ENCODE results near the gene CDH15. TPM values are rescaled to one million over a fixed set of nuclear protein-coding genes. Genes with fewer than 3 reads are reported as not detected.
"Not testable (repeated sequence)": the region's sequence is repeated elsewhere in the genome, so short reads cannot be mapped to it uniquely, and the experiment has no call there.

CDH15 gene
- total RNA-seq, 1 experiment from 2014 or later: 1.5 TPM

GRCh38 chr16:89163297-89163696 lies 8.3 kb upstream of the CDH15 start:
- Histone ChIP-seq H3K9me3 (ENCODE audit: low read length) (no peaks in the 10 kb centered on the region), H3K4me2 (ENCODE audit: low read length) (no peak overlapping the region), H3K4me1 (ENCODE audit: insufficient read depth, low read length) (no peaks in the 10 kb centered on the region), H2AFZ (ENCODE audit: low read length) (no peak overlapping the region), H3K36me3 (ENCODE audit: low read depth, low read length) (no peaks in the 10 kb centered on the region), H3F3A (ENCODE audit: low read length, unreplicated experiment) (no peaks in the 10 kb centered on the region), H4K20me1 (ENCODE audit: low read length) (no peaks in the 10 kb centered on the region), H3K27me3 (ENCODE audit: low read length) (no peaks in the 10 kb centered on the region), H3K9ac (ENCODE audit: low read length) (no peak overlapping the region), H3K79me2 (ENCODE audit: low read length) (no peaks in the 10 kb centered on the region), H3K9me2 (replicated peaks; ENCODE audit: low read length) (no peaks in the 10 kb centered on the region), H3K4me3 (ENCODE audit: low read length) (no peak overlapping the region), H3K27ac (ENCODE audit: low read length) (no peak overlapping the region)
- intact Hi-C loops (cut with micrococcal nuclease): loop anchor here (10.0 kb wide), 2 partner anchors 108 to 348 kb away; partner anchors contain the start of gene APRT
- DNase-seq (no peak), ATAC-seq (no peak)
- TF ChIP-seq CTCF (conservative IDR thresholded peaks at IDR 0.05; ENCODE audit: low read depth, low read length): no peak
- TF ChIP-seq EZH2 (IDR thresholded peaks at IDR 0.05; ENCODE audit: low read length, unreplicated experiment): no peak
- no peak for TF ChIP-seq EZH2phosphoT487 (IDR thresholded peaks at IDR 0.05; ENCODE audit: borderline replicate concordance, low read length)
- CTCF ChIA-PET: no interaction called here
- POLR2A ChIA-PET (ENCODE audit: unreplicated experiment): no interaction called here
- no TSS peak for BruUV-seq (replicated peaks)

- no peak for ATAC-seq
- no peak overlapping the region for H3K27ac ChIP-seq (ENCODE audit: low read length)
- H2AFZ ChIP-seq (ENCODE audit: low read length): no peak overlapping the region
- H4K20me1 ChIP-seq (ENCODE audit: low read length): no peaks in the 10 kb centered on the region
- H3K4me3 ChIP-seq (ENCODE audit: low read length): no peak overlapping the region
- H3K9me2 ChIP-seq (replicated peaks; ENCODE audit: low read length): no peaks in the 10 kb centered on the region
- H3K4me1 ChIP-seq (ENCODE audit: insufficient read depth, low read length): no peaks in the 10 kb centered on the region
- H3K27me3 ChIP-seq (ENCODE audit: low read length): no peaks in the 10 kb centered on the region
- ChIA-PET CTCF (no interaction called here), POLR2A (ENCODE audit: unreplicated experiment) (no interaction called here)
- no peaks in the 10 kb centered on the region for H3K36me3 ChIP-seq (ENCODE audit: low read depth, low read length)
- no peak overlapping the region for H3K4me2 ChIP-seq (ENCODE audit: low read length)
- intact Hi-C loops (cut with micrococcal nuclease): loop anchor here (10.0 kb wide), 2 partner anchors 110 to 350 kb away; partner anchors contain the start of gene APRT
- no peak overlapping the region for H3K9ac ChIP-seq (ENCODE audit: low read length)
- no peaks in the 10 kb centered on the region for H3K9me3 ChIP-seq (ENCODE audit: low read length)
- no TSS peak for BruUV-seq (replicated peaks)
- H3F3A ChIP-seq (ENCODE audit: low read length, unreplicated experiment): no peaks in the 10 kb centered on the region
- no peaks in the 10 kb centered on the region for H3K79me2 ChIP-seq (ENCODE audit: low read length)
- no peak for DNase-seq
- TF ChIP-seq CTCF (conservative IDR thresholded peaks at IDR 0.05; ENCODE audit: low read depth, low read length) (no peak), EZH2 (IDR thresholded peaks at IDR 0.05; ENCODE audit: low read length, unreplicated experiment) (no peak), EZH2phosphoT487 (IDR thresholded peaks at IDR 0.05; ENCODE audit: borderline replicate concordance, low read length) (no peak)
These were observed 7.1 kb upstream of the CDH15 start for GRCh38 chr16:89164436-89164835.

- no peaks in the 10 kb centered on the region for H3K9me3 ChIP-seq (ENCODE audit: low read length)
- ChIA-PET CTCF (no interaction called here), POLR2A (ENCODE audit: unreplicated experiment) (interaction anchor here (0.6 kb wide), 1 partner anchor 346 kb away, joined by 3 read pairs; no protein-coding TSS in a partner anchor)
- no peak overlapping the region for H3K27ac ChIP-seq (ENCODE audit: low read length)
- BruUV-seq (replicated peaks): no TSS peak
- TF ChIP-seq EZH2phosphoT487 (IDR thresholded peaks at IDR 0.05; ENCODE audit: borderline replicate concordance, low read length) (no peak), CTCF (conservative IDR thresholded peaks at IDR 0.05; ENCODE audit: low read depth, low read length) (no peak), EZH2 (IDR thresholded peaks at IDR 0.05; ENCODE audit: low read length, unreplicated experiment) (no peak)
- no peaks in the 10 kb centered on the region for H3F3A ChIP-seq (ENCODE audit: low read length, unreplicated experiment)
- ATAC-seq (no peak), DNase-seq (no peak)
- H3K4me2 ChIP-seq (ENCODE audit: low read length): no peak overlapping the region
- no peak overlapping the region for H3K4me3 ChIP-seq (ENCODE audit: low read length)
- H3K4me1 ChIP-seq (ENCODE audit: insufficient read depth, low read length): no peaks in the 10 kb centered on the region
- no peak overlapping the region for H2AFZ ChIP-seq (ENCODE audit: low read length)
- H3K27me3 ChIP-seq (ENCODE audit: low read length): no peaks in the 10 kb centered on the region
- H3K9ac ChIP-seq (ENCODE audit: low read length): no peak overlapping the region
- intact Hi-C loops (cut with micrococcal nuclease): loop anchor here (5.0 to 10.0 kb wide), 4 partner anchors 110 to 350 kb away; partner anchors contain the start of gene APRT
- H3K9me2 ChIP-seq (replicated peaks; ENCODE audit: low read length): no peaks in the 10 kb centered on the region
- no peaks in the 10 kb centered on the region for H3K79me2 ChIP-seq (ENCODE audit: low read length)
- no peaks in the 10 kb centered on the region for H4K20me1 ChIP-seq (ENCODE audit: low read length)
- H3K36me3 ChIP-seq (ENCODE audit: low read depth, low read length): no peaks in the 10 kb centered on the region
These were observed 6.5 kb upstream of the CDH15 start for GRCh38 chr16:89164847-89165680.

GRCh38 chr16:89165681-89165979 lies 5.9 kb upstream of the CDH15 start:
- H3K9me2 ChIP-seq (replicated peaks; ENCODE audit: low read length); DNase-seq; H4K20me1 ChIP-seq (ENCODE audit: low read length); H3K27me3 ChIP-seq (ENCODE audit: low read length); H3K79me2 ChIP-seq (ENCODE audit: low read length); H3K4me1 ChIP-seq (ENCODE audit: insufficient read depth, low read length); H3F3A ChIP-seq (ENCODE audit: low read length, unreplicated experiment); H3K9ac ChIP-seq (ENCODE audit: low read length); BruUV-seq (replicated peaks); CTCF ChIA-PET; H2AFZ ChIP-seq (ENCODE audit: low read length); H3K27ac ChIP-seq (ENCODE audit: low read length); H3K4me2 ChIP-seq (ENCODE audit: low read length); H3K9me3 ChIP-seq (ENCODE audit: low read length); ATAC-seq; H3K4me3 ChIP-seq (ENCODE audit: low read length); H3K36me3 ChIP-seq (ENCODE audit: low read depth, low read length): not testable (repeated sequence)
- POLR2A ChIA-PET (ENCODE audit: unreplicated experiment): interaction anchor here (0.6 kb wide), 1 partner anchor 347 kb away, joined by 3 read pairs; no protein-coding TSS in a partner anchor
- intact Hi-C loops (cut with micrococcal nuclease): loop anchor here (5.0 to 10.0 kb wide), 4 partner anchors 111 to 351 kb away; partner anchors contain the start of gene APRT
